GM19043 (cell line): ENCODE measurements around the gene LBHD2.
"Not testable (repeated sequence)": the region's sequence is repeated elsewhere in the genome, so short reads cannot be mapped to it uniquely, and the experiment has no call there.

ENCODE experiments used
- ATAC-seq: cut with Tn5 transposase; IDR thresholded peaks from one replicate; pipeline ENCODE4 v1.9.1; 2021; ENCODE audit warnings: low read depth; ENCODE audit not compliant: unreplicated experiment

LBHD2 gene

GRCh38 chr14:103117499-103117898 is 33.5 kb downstream of the LBHD2 start:
- ATAC-seq, result not testable (repeated sequence)

- no peak for ATAC-seq
Measured at GRCh38 chr14:103118018-103118662, 34.1 kb downstream of the LBHD2 start.

GRCh38 chr14:103118663-103119404 is 34.8 kb downstream of the LBHD2 start:
- no peak for ATAC-seq

- not testable (repeated sequence) for ATAC-seq
Measured at GRCh38 chr14:103119527-103119926, 35.5 kb downstream of the LBHD2 start.

GRCh38 chr14:103121121-103121845 is 37.3 kb downstream of the LBHD2 start:
- ATAC-seq, result no peak

- ATAC-seq, result no peak
Measured at GRCh38 chr14:103121846-103122584, 38.0 kb downstream of the LBHD2 start.

GRCh38 chr14:103122585-103122946 is 38.6 kb downstream of the LBHD2 start:
- ATAC-seq, result no peak

GRCh38 chr14:103122947-103123633 is 39.1 kb downstream of the LBHD2 start, which contains the start of gene TNFAIP2:
TNFAIP2 (plus strand) TSS chr14:103123461; CDS start chr14:103126458, 2,997 bp downstream.
- no peak for ATAC-seq

GRCh38 chr14:103123634-103124500 is 39.9 kb downstream of the LBHD2 start:
- no peak for ATAC-seq

GRCh38 chr14:103124501-103125001 is 40.5 kb downstream of the LBHD2 start:
- no peak for ATAC-seq

GRCh38 chr14:103125098-103126070 is 41.4 kb downstream of the LBHD2 start:
- ATAC-seq, result no peak

- ATAC-seq, result no peak
Measured at GRCh38 chr14:103126088-103126872, 42.3 kb downstream of the LBHD2 start.

- ATAC-seq, result no peak
Measured at GRCh38 chr14:103126873-103127304, 42.9 kb downstream of the LBHD2 start.

- no peak for ATAC-seq
Measured at GRCh38 chr14:103127356-103127755, 43.3 kb downstream of the LBHD2 start.

- ATAC-seq, result no peak
Measured at GRCh38 chr14:103127861-103128598, 44.0 kb downstream of the LBHD2 start.

- ATAC-seq, result no peak
Measured at GRCh38 chr14:103128631-103129300, 44.8 kb downstream of the LBHD2 start.
